Trophoblast cell (in vitro differentiated cells and primary cell): ENCODE measurements around the gene LAMB1.

Experiments
- DNase-seq, 2 donors: peaks; one replicate each; pipeline ENCODE4 v3.0.0-alpha.2; 2016
- H2AFZ ChIP-seq: 2 replicates; pipeline ENCODE4 v1.6.1; 2013; ENCODE audit warnings: low read length, moderate library complexity, mild to moderate bottlenecking; ENCODE audit not compliant: insufficient read depth, poor library complexity
- H2AK5ac ChIP-seq: 2 replicates; pipeline ENCODE4 v1.6.1; 2013; ENCODE audit warnings: mild to moderate bottlenecking, low read length
- H2BK120ac ChIP-seq: 2 replicates; pipeline ENCODE4 v1.6.1; 2013; ENCODE audit warnings: low read length, mild to moderate bottlenecking, moderate library complexity; ENCODE audit not compliant: insufficient read depth, poor library complexity
- H2BK12ac ChIP-seq: 2 replicates; pipeline ENCODE4 v1.6.1; 2013; ENCODE audit warnings: mild to moderate bottlenecking, low read length, moderate library complexity
- H2BK5ac ChIP-seq: 2 replicates; pipeline ENCODE4 v1.6.1; 2013; ENCODE audit warnings: low read length, low read depth, moderate library complexity, mild to moderate bottlenecking; ENCODE audit not compliant: poor library complexity
- H3K14ac ChIP-seq: 2 replicates; pipeline ENCODE4 v1.6.1; 2013; ENCODE audit warnings: mild to moderate bottlenecking, low read length
- H3K18ac ChIP-seq: 2 replicates; pipeline ENCODE4 v1.6.1; 2013; ENCODE audit warnings: mild to moderate bottlenecking, low read length
- H3K23ac ChIP-seq: 2 replicates; pipeline ENCODE4 v1.6.1; 2013; ENCODE audit warnings: low read length
- H3K27ac ChIP-seq: 2 replicates; pipeline ENCODE4 v1.5.1; 2013; ENCODE audit warnings: low read depth, mild to moderate bottlenecking, inconsistent platforms, low read length, moderate library complexity
- H3K27me3 ChIP-seq: 2 replicates; pipeline ENCODE4 v1.6.1; 2013; ENCODE audit warnings: inconsistent platforms, mild to moderate bottlenecking, low read length, moderate library complexity; ENCODE audit not compliant: insufficient read depth
- H3K36me3 ChIP-seq, 2 experiments: 1 replicate in 1 of 2; 2 replicates in 1 of 2; pipeline ENCODE4 v1.6.1; 2013; ENCODE audit warnings: low read length in 2 of 2, mild to moderate bottlenecking in 2 of 2, moderate library complexity in 1 of 2; ENCODE audit not compliant: insufficient read depth in 2 of 2, control insufficient read depth in 1 of 2
- H3K4ac ChIP-seq: 2 replicates; pipeline ENCODE4 v1.6.1; 2013; ENCODE audit warnings: low read depth, mild to moderate bottlenecking, low read length, moderate library complexity
- H3K4me1 ChIP-seq, 2 experiments: 1 replicate in 1 of 2; 2 replicates in 1 of 2; pipeline ENCODE4 v1.6.1; 2013; ENCODE audit warnings: low read length in 2 of 2, mild to moderate bottlenecking in 2 of 2, moderate library complexity in 1 of 2; ENCODE audit not compliant: insufficient read depth in 2 of 2, control insufficient read depth in 1 of 2
- H3K4me2 ChIP-seq: 2 replicates; pipeline ENCODE4 v1.6.1; 2013; ENCODE audit warnings: inconsistent platforms, mild to moderate bottlenecking, low read length, moderate library complexity
- H3K4me3 ChIP-seq: 2 replicates; pipeline ENCODE4 v1.5.1; 2013; ENCODE audit warnings: mild to moderate bottlenecking, low read depth, low read length, inconsistent platforms
- H3K79me1 ChIP-seq: one replicate; pipeline ENCODE4 v1.6.1; 2013; ENCODE audit warnings: low read length
- H3K79me2 ChIP-seq: 2 replicates; pipeline ENCODE4 v1.6.1; 2013; ENCODE audit warnings: low read length, mild to moderate bottlenecking; ENCODE audit not compliant: control insufficient read depth, insufficient read depth, poor library complexity
- H3K9ac ChIP-seq: 2 replicates; pipeline ENCODE4 v1.6.1; 2013; ENCODE audit warnings: mild to moderate bottlenecking, low read length
- H3K9me3 ChIP-seq: 2 replicates; pipeline ENCODE4 v1.6.1; 2013; ENCODE audit warnings: low read depth, mild to moderate bottlenecking, control low read depth, inconsistent platforms, low read length; ENCODE audit not compliant: insufficient read depth
- H4K12ac ChIP-seq: 2 replicates; pipeline ENCODE4 v1.6.1; 2013; ENCODE audit warnings: low read depth, mild to moderate bottlenecking, low read length, moderate library complexity
- H4K8ac ChIP-seq: 2 replicates; pipeline ENCODE4 v1.6.1; 2013; ENCODE audit warnings: low read depth, mild to moderate bottlenecking, low read length, moderate library complexity
- H4K91ac ChIP-seq: one replicate; pipeline ENCODE4 v1.6.1; 2013; ENCODE audit warnings: low read depth, mild to moderate bottlenecking, low read length, moderate library complexity
- WGBS: extraction: QIAGEN DNeasy Blood & Tissue Kit; methylation state at CpG from one replicate; pipeline ENCODE4 v1.1.7; 2013; ENCODE audit warnings: missing lambda C conversion rate; ENCODE audit not compliant: insufficient read length, insufficient coverage; ENCODE audit errors: extremely low coverage; 5-methylcytosine and 5-hydroxymethylcytosine counted together

Gene LAMB1

DNA sequence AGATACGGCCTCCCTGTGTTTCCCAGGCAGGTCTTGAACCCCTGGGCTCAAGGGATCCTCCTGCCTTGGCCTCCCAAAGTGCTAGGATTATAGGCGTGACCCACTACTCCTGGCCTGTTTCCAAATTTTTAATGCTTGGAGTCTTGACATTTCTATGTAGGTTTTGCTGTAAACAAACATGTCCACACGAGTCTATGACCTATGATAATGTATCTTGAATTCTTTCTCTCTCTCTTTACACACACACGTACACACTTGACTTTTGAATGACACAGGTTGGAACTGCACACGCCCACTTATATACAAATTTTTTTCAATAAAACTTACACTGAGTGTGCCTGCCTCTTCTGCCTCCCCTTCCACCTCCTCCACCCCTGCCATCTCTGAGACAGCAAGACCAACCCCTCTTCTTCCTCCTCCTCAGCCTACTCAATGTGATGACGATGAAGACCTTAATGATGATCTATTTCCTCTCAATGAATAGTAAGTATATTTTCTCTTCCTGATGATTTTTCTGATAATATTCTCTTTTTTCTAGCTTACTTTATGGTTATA, 44.1 kb upstream of the LAMB1 start:
- Histone ChIP-seq H2BK12ac (peak overlapping the region; percentile 76), H3K23ac (no peak overlapping the region), H3K79me1 (no peaks in the 10 kb centered on the region), H3K4me2 (no peak overlapping the region), H3K27me3 (no peaks in the 10 kb centered on the region), H2AFZ (no peak overlapping the region), H3K14ac (no peak overlapping the region), H3K4me3 (no peak overlapping the region), H4K12ac (no peak overlapping the region), H3K18ac (no peak overlapping the region), H2BK5ac (no peak overlapping the region), H3K36me3 (no peaks in the 10 kb centered on the region), H3K79me2 (no peaks in the 10 kb centered on the region), H3K27ac (no peak overlapping the region), H3K4me1 (no peaks in the 10 kb centered on the region), H3K4ac (no peak overlapping the region), H3K9ac (no peak overlapping the region), H3K9me3 (no peaks in the 10 kb centered on the region), H4K8ac (no peak overlapping the region), H2AK5ac (peak overlapping the region; percentile 79), H4K91ac (no peak overlapping the region), H2BK120ac (no peak overlapping the region)
- WGBS, result no CpG with 5 or more reads among the region's 6 CpGs
- no peak for DNase-seq

DNA sequence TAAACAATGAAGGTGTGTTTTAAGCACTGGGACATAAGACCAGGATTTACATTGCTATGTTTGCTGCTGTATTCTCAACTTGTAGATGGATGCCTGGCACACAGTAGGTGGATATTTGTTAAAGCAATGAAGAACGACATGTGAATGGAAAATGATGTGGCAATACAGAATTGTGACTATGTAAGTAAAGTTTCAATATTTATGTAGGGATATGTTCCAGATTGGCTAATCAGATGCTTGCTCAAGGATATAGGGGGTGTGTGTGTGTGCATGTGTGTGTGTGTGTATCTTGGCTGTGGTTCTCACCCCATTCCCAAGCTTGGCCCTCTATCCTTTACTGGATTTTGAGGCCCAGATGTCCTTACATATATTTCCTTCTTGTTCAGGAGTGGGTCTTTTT, 42.7 kb upstream of the LAMB1 start:
- no peak overlapping the region for H3K4me2 ChIP-seq
- H3K9ac ChIP-seq, result no peak overlapping the region
- DNase-seq, result no peak
- no peak overlapping the region for H4K12ac ChIP-seq
- no peak overlapping the region for H3K18ac ChIP-seq
- no peaks in the 10 kb centered on the region for H3K79me2 ChIP-seq
- no peak overlapping the region for H2BK12ac ChIP-seq
- peak overlapping the region; percentile 53 for H2BK120ac ChIP-seq
- H3K36me3 ChIP-seq, result no peaks in the 10 kb centered on the region
- WGBS, result no CpG with 5 or more reads among the region's 1 CpG
- no peak overlapping the region for H2BK5ac ChIP-seq
- no peak overlapping the region for H3K4ac ChIP-seq
- H3K23ac ChIP-seq, result no peak overlapping the region
- no peak overlapping the region for H3K14ac ChIP-seq
- H3K4me1 ChIP-seq, result no peaks in the 10 kb centered on the region
- H3K9me3 ChIP-seq, result no peaks in the 10 kb centered on the region
- no peak overlapping the region for H3K4me3 ChIP-seq
- no peak overlapping the region for H3K27ac ChIP-seq
- H3K79me1 ChIP-seq, result no peaks in the 10 kb centered on the region
- no peak overlapping the region for H4K8ac ChIP-seq
- H2AK5ac ChIP-seq, result no peak overlapping the region
- no peak overlapping the region for H2AFZ ChIP-seq
- no peak overlapping the region for H4K91ac ChIP-seq
- H3K27me3 ChIP-seq, result no peaks in the 10 kb centered on the region

DNA sequence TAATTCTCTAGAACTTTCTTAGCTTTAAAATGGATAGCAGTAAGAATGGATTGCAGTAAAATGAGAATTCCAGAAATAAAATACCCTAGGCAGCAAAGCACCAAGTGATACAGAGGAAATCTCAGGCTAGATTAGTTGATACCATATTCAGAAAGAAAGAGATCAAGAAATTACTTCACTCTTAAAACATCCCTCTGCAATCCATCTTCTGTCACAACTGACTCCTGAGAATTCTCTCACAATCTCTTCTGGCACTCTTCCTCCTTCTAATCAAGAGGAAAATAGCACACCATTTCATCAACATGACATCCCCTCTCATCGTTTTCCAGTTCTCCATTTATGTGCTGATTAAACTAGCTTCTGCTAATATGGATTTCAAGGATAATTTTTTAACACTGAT, 42.2 kb upstream of the LAMB1 start:
- H3K4me2 ChIP-seq, result no peak overlapping the region
- no peak overlapping the region for H2AK5ac ChIP-seq
- H3K4me1 ChIP-seq, result no peaks in the 10 kb centered on the region
- no peak overlapping the region for H4K12ac ChIP-seq
- H2AFZ ChIP-seq, result no peak overlapping the region
- no peak overlapping the region for H2BK120ac ChIP-seq
- no peaks in the 10 kb centered on the region for H3K36me3 ChIP-seq
- no peaks in the 10 kb centered on the region for H3K27me3 ChIP-seq
- H3K4me3 ChIP-seq, result no peak overlapping the region
- no peak for DNase-seq
- no peak overlapping the region for H4K8ac ChIP-seq
- no peak overlapping the region for H3K14ac ChIP-seq
- no peak overlapping the region for H4K91ac ChIP-seq
- H3K4ac ChIP-seq, result no peak overlapping the region
- H3K79me1 ChIP-seq, result no peaks in the 10 kb centered on the region
- H3K23ac ChIP-seq, result no peak overlapping the region
- H3K9me3 ChIP-seq, result no peaks in the 10 kb centered on the region
- H2BK12ac ChIP-seq, result no peak overlapping the region
- H2BK5ac ChIP-seq, result no peak overlapping the region
- no peak overlapping the region for H3K9ac ChIP-seq
- no peak overlapping the region for H3K18ac ChIP-seq
- no CpG with 5 or more reads among the region's 1 CpG for WGBS
- H3K27ac ChIP-seq, result no peak overlapping the region
- H3K79me2 ChIP-seq, result no peaks in the 10 kb centered on the region

DNA sequence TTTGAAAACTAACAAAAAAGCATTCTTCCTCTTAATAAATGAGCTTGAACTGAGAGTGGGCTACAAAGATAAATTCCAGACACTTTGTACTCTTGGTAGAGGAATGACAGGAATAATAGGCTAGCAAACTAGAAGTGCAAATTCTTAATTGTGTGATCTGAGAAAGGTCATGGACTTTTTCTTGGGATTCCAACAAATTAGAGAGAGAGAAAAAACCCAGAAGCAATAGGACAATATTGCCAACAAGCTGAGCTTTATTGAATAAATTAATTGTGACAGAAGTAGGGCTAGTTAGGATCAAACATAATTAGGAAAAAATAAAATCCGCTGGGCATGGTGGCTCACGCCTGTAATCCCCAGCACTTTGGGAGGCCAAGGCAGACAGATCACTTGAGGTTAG, 41.4 kb upstream of the LAMB1 start:
- no peak overlapping the region for H3K14ac ChIP-seq
- H3K79me2 ChIP-seq, result no peaks in the 10 kb centered on the region
- H2BK120ac ChIP-seq, result no peak overlapping the region
- H3K79me1 ChIP-seq, result no peaks in the 10 kb centered on the region
- H2AK5ac ChIP-seq, result no peak overlapping the region
- H2BK12ac ChIP-seq, result no peak overlapping the region
- H3K4ac ChIP-seq, result no peak overlapping the region
- no peaks in the 10 kb centered on the region for H3K9me3 ChIP-seq
- no peaks in the 10 kb centered on the region for H3K27me3 ChIP-seq
- no peak overlapping the region for H3K23ac ChIP-seq
- H3K9ac ChIP-seq, result no peak overlapping the region
- H3K4me3 ChIP-seq, result no peak overlapping the region
- H3K27ac ChIP-seq, result peak overlapping the region; percentile 58
- no peak overlapping the region for H4K8ac ChIP-seq
- H3K4me2 ChIP-seq, result no peak overlapping the region
- H3K18ac ChIP-seq, result no peak overlapping the region
- peak overlapping the region; percentile 14 for H4K91ac ChIP-seq
- no CpG with 5 or more reads among the region's 2 CpGs for WGBS
- H2AFZ ChIP-seq, result no peak overlapping the region
- H3K4me1 ChIP-seq, result no peaks in the 10 kb centered on the region
- no peaks in the 10 kb centered on the region for H3K36me3 ChIP-seq
- H2BK5ac ChIP-seq, result no peak overlapping the region
- no peak for DNase-seq
- H4K12ac ChIP-seq, result no peak overlapping the region
